Endometrium (tissue), 2 donors: ENCODE measurements around the gene LRRC72.

ENCODE experiments used
- FAIRE-seq: peaks from 2 replicates; lab custom pipeline; 2012; peaks lifted over from hg19 to GRCh38; lab: Jason Lieb, UNC
- donor health status: control.
- donor health status: control.

The LRRC72 gene

GRCh38 chr7:16626388-16626787, 99.8 kb downstream of the LRRC72 start:
- no peak for FAIRE-seq

GRCh38 chr7:16627236-16627635, 100.6 kb downstream of the LRRC72 start:
- no peak for FAIRE-seq

- FAIRE-seq, result no peak
Observed at GRCh38 chr7:16630654-16631053, 104.0 kb downstream of the LRRC72 start.
